SJCRH30 (cell line): ENCODE measurements around the gene MET. TPM values are rescaled to one million over a fixed set of nuclear protein-coding genes. Genes with fewer than 3 reads are reported as not detected.
A peak's percentile ranks its signal among the peaks of the same experiment; 100 is the strongest.

ENCODE experiments used
- DNase-seq, 2 experiments: peaks; one replicate each; pipeline ENCODE4 v3.0.0-alpha.2; 2015 to 2020
- H3K27ac ChIP-seq: fragments of 250-450 bp; sonication (Bioruptor Pico); 2 replicates; pipeline ENCODE4 v1.5.1; 2020; ENCODE audit warnings: mild to moderate bottlenecking, moderate library complexity
- H3K27me3 ChIP-seq: fragments of 250-450 bp; sonication (Bioruptor Pico); 2 replicates; pipeline ENCODE4 v1.5.1; 2020; ENCODE audit warnings: mild to moderate bottlenecking, moderate library complexity
- H3K36me3 ChIP-seq: fragments of 250-450 bp; sonication (Bioruptor Pico); 2 replicates; pipeline ENCODE4 v1.5.1; 2020; ENCODE audit warnings: mild to moderate bottlenecking, moderate library complexity
- H3K4me1 ChIP-seq: fragments of 250-450 bp; sonication (Bioruptor Pico); 2 replicates; pipeline ENCODE4 v1.5.1; 2020; ENCODE audit warnings: mild to moderate bottlenecking, moderate library complexity
- H3K4me3 ChIP-seq: fragments of 250-450 bp; sonication (Bioruptor Pico); 2 replicates; pipeline ENCODE4 v1.5.1; 2020; ENCODE audit warnings: mild to moderate bottlenecking, moderate library complexity
- H3K9me3 ChIP-seq: fragments of 250-450 bp; sonication (Bioruptor Pico); replicated peaks from 2 replicates; pipeline ENCODE4 v1.5.1; 2020; ENCODE audit warnings: mild to moderate bottlenecking, moderate library complexity
- total RNA-seq: library from RNA; depleted of rRNA; stranded (reverse); fragments of >200 nt; shearing (Covaris generic); gene quantifications from 2 replicates; pipeline ENCODE4 v1.2.3, GENCODE V29; 2014

Gene MET
- total RNA-seq, 1 experiment from 2014 or later, result 129 TPM

DNA sequence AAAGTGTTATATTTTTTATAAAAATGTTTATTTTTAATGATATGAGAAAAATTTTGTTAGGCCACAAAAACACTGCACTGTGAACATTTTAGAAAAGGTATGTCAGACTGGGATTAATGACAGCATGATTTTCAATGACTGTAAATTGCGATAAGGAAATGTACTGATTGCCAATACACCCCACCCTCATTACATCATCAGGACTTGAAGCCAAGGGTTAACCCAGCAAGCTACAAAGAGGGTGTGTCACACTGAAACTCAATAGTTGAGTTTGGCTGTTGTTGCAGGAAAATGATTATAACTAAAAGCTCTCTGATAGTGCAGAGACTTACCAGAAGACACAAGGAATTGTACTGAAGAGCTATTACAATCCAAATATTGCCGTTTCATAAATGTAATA is 125.6 kb downstream of the MET start:
- Histone ChIP-seq H3K4me3 (no peak overlapping the region), H3K27ac (no peak overlapping the region), H3K4me1 (peaks cover 26% of the 10 kb centered on the region), H3K36me3 (peaks cover 29% of the 10 kb centered on the region), H3K9me3 (no peaks in the 10 kb centered on the region), H3K27me3 (no peaks in the 10 kb centered on the region; the same call in 1 of the 2 replicates)
- DNase-seq, result no peak

DNA sequence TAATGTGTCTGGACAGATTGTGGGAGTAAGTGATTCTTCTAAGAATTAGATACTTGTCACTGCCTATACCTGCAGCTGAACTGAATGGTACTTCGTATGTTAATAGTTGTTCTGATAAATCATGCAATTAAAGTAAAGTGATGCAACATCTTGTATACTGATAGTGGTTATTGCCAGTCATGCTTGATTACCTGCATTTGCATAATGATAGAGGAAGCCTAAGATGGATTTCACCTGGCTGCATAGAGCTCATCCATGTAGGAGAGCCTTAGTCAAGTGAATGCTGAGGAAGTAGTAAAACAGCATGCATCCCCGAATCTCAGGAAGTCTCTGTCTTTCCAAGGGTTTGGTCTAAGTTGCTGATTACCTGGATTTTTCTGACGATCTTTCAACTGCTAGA is 126.2 kb downstream of the MET start:
- DNase-seq, result no peak
- Histone ChIP-seq H3K27me3 (no peaks in the 10 kb centered on the region; the same call in 1 of the 2 replicates), H3K9me3 (no peaks in the 10 kb centered on the region), H3K27ac (no peak overlapping the region), H3K36me3 (peaks cover 29% of the 10 kb centered on the region), H3K4me3 (no peak overlapping the region), H3K4me1 (peaks cover 30% of the 10 kb centered on the region)

DNA sequence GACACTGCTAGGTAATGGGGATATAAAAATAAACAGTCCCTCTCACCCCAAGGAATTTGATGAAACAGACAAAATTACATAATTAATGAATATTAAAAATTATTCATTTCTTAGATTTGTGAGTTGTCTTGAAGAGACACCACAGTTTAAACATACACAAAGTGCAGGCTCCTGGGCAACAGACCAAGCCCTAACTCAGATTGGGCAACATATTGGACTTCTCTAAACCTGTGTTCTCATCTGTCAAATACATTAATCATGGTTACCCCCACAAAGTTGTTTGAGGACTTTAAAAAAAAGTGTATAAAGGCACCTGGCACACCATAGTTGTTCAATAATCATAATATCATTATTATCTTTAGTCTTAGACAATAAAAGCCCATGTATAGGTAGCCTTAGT is 127.9 kb downstream of the MET start:
- H3K4me3 ChIP-seq, result no peak overlapping the region
- H3K27ac ChIP-seq, result no peak overlapping the region; the same call in 1 of the 2 replicates
- H3K36me3 ChIP-seq, result peaks cover 29% of the 10 kb centered on the region
- no peaks in the 10 kb centered on the region for H3K9me3 ChIP-seq
- peaks cover 47% of the 10 kb centered on the region for H3K4me1 ChIP-seq
- DNase-seq, result no peak
- H3K27me3 ChIP-seq, result no peaks in the 10 kb centered on the region; the same call in 1 of the 2 replicates

GRCh38 chr7:116800594-116800993 is 128.6 kb downstream of the MET start:
- Histone ChIP-seq H3K4me1 (peaks cover 53% of the 10 kb centered on the region), H3K4me3 (no peak overlapping the region), H3K27me3 (no peaks in the 10 kb centered on the region), H3K27ac (peak overlapping the region; percentile 14), H3K36me3 (peaks cover 23% of the 10 kb centered on the region), H3K9me3 (no peaks in the 10 kb centered on the region)
- peak in 1 of 2 experiments; percentile 55 for DNase-seq

GRCh38 chr7:116801092-116801710 is 129.2 kb downstream of the MET start:
- Histone ChIP-seq H3K4me3 (no peak overlapping the region), H3K27ac (peak overlapping the region; percentile 14), H3K9me3 (no peaks in the 10 kb centered on the region), H3K27me3 (no peaks in the 10 kb centered on the region), H3K4me1 (peaks cover 59% of the 10 kb centered on the region), H3K36me3 (peaks cover 17% of the 10 kb centered on the region)
- DNase-seq, result no peak

- no peaks in the 10 kb centered on the region for H3K27me3 ChIP-seq
- peak overlapping the region; percentile 95 for H3K27ac ChIP-seq
- H3K36me3 ChIP-seq, result peaks cover 7% of the 10 kb centered on the region
- peak overlapping the region; percentile 45 for H3K4me3 ChIP-seq
- peak; percentile 50 to 74 for DNase-seq
- H3K9me3 ChIP-seq, result no peaks in the 10 kb centered on the region
- peaks cover 65% of the 10 kb centered on the region for H3K4me1 ChIP-seq
Observed at GRCh38 chr7:116802144-116802745, 130.2 kb downstream of the MET start.

- Histone ChIP-seq H3K36me3 (peaks cover 2% of the 10 kb centered on the region), H3K4me3 (peak overlapping the region; percentile 45), H3K9me3 (no peaks in the 10 kb centered on the region), H3K4me1 (peaks cover 65% of the 10 kb centered on the region), H3K27ac (peak overlapping the region; percentile 95), H3K27me3 (no peaks in the 10 kb centered on the region)
- DNase-seq, result peak; percentile 77 to 91
Observed at GRCh38 chr7:116802746-116803152, 130.8 kb downstream of the MET start.

DNA sequence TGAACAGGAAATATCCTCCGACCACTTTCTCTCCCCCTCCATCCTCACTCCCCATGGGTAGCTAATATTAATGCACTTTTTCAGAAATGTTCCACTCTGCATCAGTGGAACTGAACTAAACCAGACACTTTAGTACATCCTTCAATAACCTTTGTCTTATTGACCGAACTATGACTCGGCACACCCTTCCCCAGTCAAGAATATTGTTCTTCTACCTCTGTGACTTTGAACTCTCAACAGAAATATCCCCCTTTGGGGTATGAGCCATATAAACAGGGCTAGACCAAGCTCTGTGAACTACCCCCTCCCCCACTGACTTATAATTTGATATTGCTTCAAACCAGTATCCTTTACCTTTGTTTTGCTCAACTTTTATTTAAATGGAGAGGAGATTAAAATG is 132.5 kb downstream of the MET start:
- Histone ChIP-seq H3K36me3 (no peaks in the 10 kb centered on the region), H3K4me1 (peaks cover 65% of the 10 kb centered on the region), H3K4me3 (no peak overlapping the region), H3K27me3 (no peaks in the 10 kb centered on the region), H3K9me3 (no peaks in the 10 kb centered on the region), H3K27ac (peak overlapping the region; percentile 95)
- DNase-seq, result peak in 1 of 2 experiments; percentile 39

DNA sequence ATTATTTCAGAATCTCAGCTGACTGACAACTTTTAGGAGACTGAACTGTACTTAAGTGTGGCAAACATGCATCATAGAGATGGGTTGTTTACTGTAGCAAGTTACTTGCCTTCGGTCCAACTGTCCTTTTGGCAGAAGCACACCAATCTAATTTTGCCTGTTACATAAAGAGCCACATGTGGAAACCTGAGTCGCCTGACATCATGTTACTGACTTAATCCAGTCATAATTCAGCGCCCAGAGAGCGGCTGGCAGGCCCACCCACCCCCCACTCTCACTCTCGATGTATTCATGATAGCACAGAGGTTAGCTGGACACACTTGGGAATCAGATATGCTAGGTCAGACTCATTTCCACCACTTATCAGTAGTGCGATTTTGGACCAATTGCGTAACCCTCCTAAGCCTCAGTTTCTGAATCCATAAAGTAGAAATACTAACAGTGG is 133.1 kb downstream of the MET start:
- peak; percentile 88 to 96 for DNase-seq
- Histone ChIP-seq H3K27ac (peak overlapping the region; percentile 95), H3K4me1 (peaks cover 67% of the 10 kb centered on the region)

DNA sequence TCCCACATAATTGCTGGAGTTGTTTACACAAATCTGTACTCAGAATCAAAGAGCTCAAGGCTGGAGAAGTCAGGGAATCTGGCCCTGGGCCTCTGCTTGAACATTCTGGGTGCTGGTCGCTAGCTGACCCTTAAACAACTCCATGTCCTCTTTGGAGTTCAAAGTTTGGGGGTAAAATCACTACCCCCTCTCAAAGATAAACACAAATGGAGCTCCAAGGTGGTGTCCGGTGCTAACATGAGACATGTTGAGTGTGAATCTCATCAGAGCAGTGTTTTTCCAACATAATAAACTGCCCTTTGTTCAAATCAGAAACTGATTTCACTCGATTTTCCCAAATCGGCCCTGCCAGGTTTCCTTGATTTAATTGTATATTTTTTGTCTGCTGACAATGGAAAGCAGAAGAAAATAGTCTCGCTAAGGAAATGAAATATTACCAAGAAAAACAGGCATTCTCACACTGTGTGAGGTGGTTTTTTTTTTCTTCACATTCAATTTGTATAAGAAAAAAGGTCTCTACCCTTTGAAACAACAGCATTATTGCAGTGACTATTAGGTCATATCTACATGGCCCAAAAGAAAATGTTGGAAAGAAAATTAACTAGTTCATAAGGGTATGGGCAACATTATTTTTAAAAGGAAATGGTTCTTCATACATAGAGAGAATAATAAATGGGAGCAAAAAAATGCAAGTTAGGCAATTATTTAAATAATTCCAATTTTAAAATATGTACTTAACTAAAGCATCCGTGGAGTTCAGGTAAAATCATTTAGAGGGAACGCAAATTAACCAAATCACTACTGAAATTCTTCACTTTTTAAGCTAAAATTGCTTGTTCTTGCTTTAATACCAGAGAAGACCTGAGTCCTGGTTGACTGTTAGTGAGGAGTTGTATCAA is 134.3 kb downstream of the MET start:
- Histone ChIP-seq H3K27me3 (no peaks in the 10 kb centered on the region), H3K4me3 (no peak overlapping the region), H3K27ac (peak overlapping the region; percentile 95), H3K36me3 (no peaks in the 10 kb centered on the region), H3K9me3 (no peaks in the 10 kb centered on the region), H3K4me1 (peaks cover 63% of the 10 kb centered on the region)
- DNase-seq, result peak in 1 of 2 experiments; percentile 60

More for the DNA sequence above, 133.1 kb downstream of the MET start:
- H3K9me3 ChIP-seq, result no peaks in the 10 kb centered on the region
- peak overlapping the region; percentile 8 for H3K4me3 ChIP-seq
- no peaks in the 10 kb centered on the region for H3K36me3 ChIP-seq
- H3K27me3 ChIP-seq, result no peaks in the 10 kb centered on the region

DNA sequence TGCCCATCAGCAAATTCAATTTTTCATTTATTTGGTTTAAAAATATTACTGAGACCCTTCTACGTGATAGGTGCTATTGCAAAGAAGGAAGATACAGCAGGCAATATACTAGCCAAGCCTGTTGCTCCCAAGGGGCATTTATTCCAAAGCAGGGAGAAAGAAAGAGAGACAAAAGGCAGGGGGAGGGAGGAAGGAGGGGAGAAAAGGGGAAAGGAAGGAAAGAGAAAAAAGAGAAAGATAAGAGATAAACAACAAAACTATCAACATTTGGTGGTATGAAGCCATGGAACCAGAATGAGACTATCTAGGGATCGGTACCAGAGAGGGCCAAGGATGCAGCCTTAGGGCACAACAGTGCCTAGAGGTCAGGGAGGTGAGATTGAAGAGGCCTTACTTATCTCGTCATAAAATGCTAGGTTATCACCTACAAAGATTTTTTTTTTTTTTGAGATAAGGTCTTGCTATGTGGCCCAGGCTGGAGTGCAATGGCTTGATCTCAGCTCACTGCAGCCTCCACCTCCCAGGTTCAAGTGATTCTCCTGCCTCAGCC is 135.1 kb downstream of the MET start:
- peaks cover 55% of the 10 kb centered on the region for H3K4me1 ChIP-seq
- no peak for DNase-seq
- H3K4me3 ChIP-seq, result no peak overlapping the region
- H3K9me3 ChIP-seq, result no peaks in the 10 kb centered on the region
- no peaks in the 10 kb centered on the region for H3K36me3 ChIP-seq
- no peak overlapping the region for H3K27ac ChIP-seq
- no peaks in the 10 kb centered on the region for H3K27me3 ChIP-seq

- H3K27ac ChIP-seq, result no peak overlapping the region
- H3K4me1 ChIP-seq, result peaks cover 30% of the 10 kb centered on the region
- H3K9me3 ChIP-seq, result no peaks in the 10 kb centered on the region
- H3K36me3 ChIP-seq, result no peaks in the 10 kb centered on the region
- DNase-seq, result peak; percentile 54 to 90
- no peak overlapping the region for H3K4me3 ChIP-seq
- H3K27me3 ChIP-seq, result no peaks in the 10 kb centered on the region
Observed at GRCh38 chr7:116809636-116810266, 137.8 kb downstream of the MET start.

- DNase-seq, result peak in 1 of 2 experiments; percentile 48
Observed at GRCh38 chr7:116810267-116811116, 138.5 kb downstream of the MET start.

More at GRCh38 chr7:116810267-116811116, 138.5 kb downstream of the MET start:
- Histone ChIP-seq H3K27ac (no peak overlapping the region), H3K4me1 (peaks cover 24% of the 10 kb centered on the region), H3K27me3 (no peaks in the 10 kb centered on the region), H3K36me3 (no peaks in the 10 kb centered on the region), H3K4me3 (no peak overlapping the region), H3K9me3 (no peaks in the 10 kb centered on the region)
